GM23338 (cell line): ENCODE results near the gene CAMKV. TPM values are rescaled to one million over a fixed set of nuclear protein-coding genes. Genes with fewer than 3 reads are reported as not detected.

Experiments used
- EZH2 ChIP-seq: fragments of 200-600 bp; sonication (generic); IDR thresholded peaks from one replicate; pipeline ENCODE4 v1.8.0; 2017; ENCODE audit warnings: antibody characterized with exemption, mild to moderate bottlenecking, low read depth; ENCODE audit not compliant: unreplicated experiment
- polyA plus RNA-seq: library from polyadenylated mRNA; unstranded; fragments of >200 nt; fragmentation: Nextera tagmentation; extraction: Ambion mirVana; gene quantifications from 2 replicates; pipeline ENCODE4 v1.2.1, GENCODE V29; 2016
- small RNA-seq: library from RNA; depleted of rRNA; stranded (forward); fragments of <200 nt; gene quantifications from one replicate; pipeline ENCODE3, GENCODE V24; 2014; ENCODE audit warnings: low replicate concordance
- total RNA-seq: library from RNA; depleted of rRNA; stranded (reverse); fragments of >200 nt; shearing (Covaris generic); gene quantifications from 2 replicates; pipeline ENCODE4 v1.2.3, GENCODE V29; 2014; rRNA removed

Gene CAMKV
- total and polyA plus RNA-seq, 2 experiments from 2014 or later = 38.3 to 80.1 TPM

- no peak for TF ChIP-seq EZH2
These were observed 56.7 kb downstream of the CAMKV start (continued) for GRCh38 chr3:49812916-49813496.

Small RNA genes within 50 kb of the gene (small RNA-seq; reads per million reads assigned to genes)
- not detected for gene RN7SL217P

Other genes starting within 250 kb of the CAMKV start
- 202 and 264 TPM in 2 replicates for gene APEH, start 195.6 kb downstream of the CAMKV start, total RNA-seq
- 170 and 178 TPM in 2 replicates for gene APEH, start 195.6 kb downstream of the CAMKV start, polyA plus RNA-seq
- 8.7 and 11.1 TPM in 2 replicates for gene MST1, start 180.4 kb downstream of the CAMKV start, total RNA-seq
- gene MST1, start 180.4 kb downstream of the CAMKV start, polyA plus RNA-seq = 5.0 and 5.9 TPM in 2 replicates
- gene RNF123, start 180.3 kb downstream of the CAMKV start, total RNA-seq = 24.4 and 32.5 TPM in 2 replicates
- gene RNF123, start 180.3 kb downstream of the CAMKV start, polyA plus RNA-seq = 13.2 and 14.6 TPM in 2 replicates
- 8.2 and 10.4 TPM in 2 replicates for gene AMIGO3, start 150.2 kb downstream of the CAMKV start, total RNA-seq
- gene AMIGO3, start 150.2 kb downstream of the CAMKV start, polyA plus RNA-seq = 2.9 and 3.5 TPM in 2 replicates
- gene GMPPB, start 146.0 kb downstream of the CAMKV start, total RNA-seq = 29.4 and 36.1 TPM in 2 replicates
- 7.8 and 10.2 TPM in 2 replicates for gene GMPPB, start 146.0 kb downstream of the CAMKV start, polyA plus RNA-seq
- 35.5 and 38.4 TPM in 2 replicates for gene IP6K1, start 83.4 kb downstream of the CAMKV start, total RNA-seq
- gene IP6K1, start 83.4 kb downstream of the CAMKV start, polyA plus RNA-seq = 8.3 and 10.7 TPM in 2 replicates
- gene CDHR4, start 70.0 kb downstream of the CAMKV start, total RNA-seq = 0.24 TPM in 1 of 2 replicates, not detected in the other
- 0.26 and 0.28 TPM in 2 replicates for gene CDHR4, start 70.0 kb downstream of the CAMKV start, polyA plus RNA-seq
- gene INKA1, start 66.6 kb downstream of the CAMKV start, total RNA-seq = 4.0 and 4.9 TPM in 2 replicates
- 3.7 and 5.0 TPM in 2 replicates for gene INKA1, start 66.6 kb downstream of the CAMKV start, polyA plus RNA-seq
- 0.14 and 0.50 TPM in 2 replicates for gene UBA7, start 56.0 kb downstream of the CAMKV start, total RNA-seq
- 0.40 and 0.50 TPM in 2 replicates for gene UBA7, start 56.0 kb downstream of the CAMKV start, polyA plus RNA-seq
- gene TRAIP, start 13.3 kb downstream of the CAMKV start, total RNA-seq = 13.4 and 15.3 TPM in 2 replicates
- 16.6 and 19.5 TPM in 2 replicates for gene TRAIP, start 13.3 kb downstream of the CAMKV start, polyA plus RNA-seq
- gene MST1R, start 34.0 kb upstream of the CAMKV start, total RNA-seq = 3.7 and 4.4 TPM in 2 replicates
- gene MST1R, start 34.0 kb upstream of the CAMKV start, polyA plus RNA-seq = 1.8 and 3.9 TPM in 2 replicates
- 12.1 and 13.3 TPM in 2 replicates for gene MON1A, start 59.9 kb upstream of the CAMKV start, total RNA-seq
- 5.5 and 6.4 TPM in 2 replicates for gene MON1A, start 59.9 kb upstream of the CAMKV start, polyA plus RNA-seq
- 62.0 and 66.6 TPM in 2 replicates for gene RBM6, start 70.2 kb upstream of the CAMKV start, total RNA-seq
- 76.2 and 97.6 TPM in 2 replicates for gene RBM6, start 70.2 kb upstream of the CAMKV start, polyA plus RNA-seq
- 111 and 130 TPM in 2 replicates for gene RBM5, start 219.0 kb upstream of the CAMKV start, total RNA-seq
- gene RBM5, start 219.0 kb upstream of the CAMKV start, polyA plus RNA-seq = 31.8 and 44.9 TPM in 2 replicates